Kidney (tissue), 14 donors: Measurements from ENCODE around the gene THRB. TPM values are rescaled to one million over a fixed set of nuclear protein-coding genes. Genes with fewer than 3 reads are reported as not detected.
"Not testable (repeated sequence)": the region's sequence is repeated elsewhere in the genome, so short reads cannot be mapped to it uniquely, and the experiment has no call there.

Experiments
- DNase-seq, 5 donors: peaks; one replicate each; pipeline ENCODE4 v3.0.0-alpha.2; 2013 to 2020
- FAIRE-seq: peaks from 2 replicates; lab custom pipeline; 2012; peaks lifted over from hg19 to GRCh38; lab: Jason Lieb, UNC
- H3K27ac ChIP-seq, 2 donors: one replicate each; pipeline ENCODE4 v1.7.0; 2013; ENCODE audit warnings: low read depth in 2 of 2, low read length in 2 of 2, inconsistent platforms in 1 of 2
- H3K27me3 ChIP-seq: one replicate; pipeline ENCODE4 v1.7.1; 2013; ENCODE audit warnings: low read length, inconsistent platforms; ENCODE audit not compliant: control insufficient read depth, insufficient read depth
- H3K36me3 ChIP-seq, 3 donors: one replicate each; pipeline versions ENCODE4 v1.7.0 to v1.7.1; 2013; ENCODE audit warnings: low read length in 3 of 3, control low read depth in 1 of 3, inconsistent platforms in 1 of 3; ENCODE audit not compliant: insufficient read depth in 3 of 3, control insufficient read depth in 2 of 3
- H3K4me1 ChIP-seq, 3 donors: one replicate each; pipeline versions ENCODE4 v1.7.0 to v1.7.1; 2013; ENCODE audit warnings: low read length in 3 of 3, inconsistent platforms in 1 of 3, low read depth in 1 of 3; ENCODE audit not compliant: control insufficient read depth in 2 of 3, insufficient read depth in 2 of 3
- H3K4me3 ChIP-seq, 3 donors: one replicate each; pipeline versions ENCODE4 v1.7.0 to v1.8.1; 2013; ENCODE audit warnings: low read length in 3 of 3, control low read depth in 1 of 3, inconsistent platforms in 1 of 3
- H3K9ac ChIP-seq, 3 donors: one replicate each; pipeline versions ENCODE4 v1.7.0 to v1.7.1; 2013; ENCODE audit warnings: low read length in 3 of 3, control low read depth in 1 of 3, inconsistent platforms in 1 of 3
- H3K9me3 ChIP-seq, 3 donors: one replicate each; pipeline versions ENCODE4 v1.7.0 to v1.7.1; 2013; ENCODE audit warnings: low read length in 3 of 3, control low read depth in 1 of 3, inconsistent platforms in 1 of 3; ENCODE audit not compliant: control insufficient read depth in 2 of 3, insufficient read depth in 1 of 3
- intact Hi-C: fragments of 100-400 bp; cut with DNase I; formaldehyde crosslinking; loops from one replicate; pipeline ENCODE4 v1.11.1; 2022
- polyA plus RNA-seq: library from polyadenylated mRNA; stranded (reverse); fragments of 350-450 nt; fragmentation: Illumina TruSeq; extraction: RNeasy Lipid Tissue Mini Kit (QIAGEN cat#74804); gene quantifications from one replicate; pipeline ENCODE4 v1.2.3, GENCODE V29; 2014; ENCODE audit warnings: low read depth, low replicate concordance; ENCODE audit not compliant: insufficient read depth
- total RNA-seq: library from RNA; stranded (reverse); fragmentation: NEBNext Ultra II Directional; extraction: Animal tissue kit (Norgen Biotek cat#: 25700); gene quantifications from one replicate; pipeline ENCODE4 v1.2.1, GENCODE V29; 2021
- TF ChIP-seq, protein P1 (sequence below): IDR thresholded peaks from 3 replicates; pipeline ENCODE4 v1.5.1; 2012; ENCODE audit warnings: mild to moderate bottlenecking, moderate library complexity, borderline replicate concordance; ENCODE audit not compliant: insufficient read depth; ENCODE audit errors: extremely low read depth
- donor health status: control.
- donor health status: control.
- donor health status: control.
- donor health status: control.
- donor health status: control.
- donor health status: DM: yes; HTN: yes; CAD: no.
- donor health status: Normal renal cell carcinoma (clear cell type).

The THRB gene
- total and polyA plus RNA-seq, 2 donors from 2014 or later = 4.5 to 17.2 TPM

DNA sequence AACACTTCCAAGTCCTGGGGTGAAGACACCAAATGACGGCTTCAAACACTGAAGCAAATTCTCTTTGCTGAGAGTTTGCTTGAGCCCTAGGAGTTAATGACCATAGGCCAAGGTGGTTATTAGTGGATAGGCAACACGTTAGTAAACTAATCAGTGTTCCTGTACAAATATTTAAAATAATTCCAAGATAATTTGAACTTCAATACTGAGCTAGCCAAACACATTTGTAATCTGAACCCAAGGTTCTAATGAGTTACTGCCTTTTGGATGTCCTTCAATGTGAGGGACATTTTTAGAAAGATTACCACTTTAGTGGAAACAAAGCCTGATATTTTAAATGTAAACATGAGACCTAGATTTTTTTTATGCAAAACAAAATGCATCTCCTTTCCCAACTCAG, 94.6 kb downstream of the THRB start:
- no peak overlapping the region for H3K27ac ChIP-seq
- no peaks in the 10 kb centered on the region for H3K27me3 ChIP-seq
- H3K9me3 ChIP-seq = no peaks in the 10 kb centered on the region
- intact Hi-C loops = no loop called here
- H3K9ac ChIP-seq = no peak overlapping the region
- H3K36me3 ChIP-seq = no peaks in the 10 kb centered on the region
- TF ChIP-seq, protein P1, sequence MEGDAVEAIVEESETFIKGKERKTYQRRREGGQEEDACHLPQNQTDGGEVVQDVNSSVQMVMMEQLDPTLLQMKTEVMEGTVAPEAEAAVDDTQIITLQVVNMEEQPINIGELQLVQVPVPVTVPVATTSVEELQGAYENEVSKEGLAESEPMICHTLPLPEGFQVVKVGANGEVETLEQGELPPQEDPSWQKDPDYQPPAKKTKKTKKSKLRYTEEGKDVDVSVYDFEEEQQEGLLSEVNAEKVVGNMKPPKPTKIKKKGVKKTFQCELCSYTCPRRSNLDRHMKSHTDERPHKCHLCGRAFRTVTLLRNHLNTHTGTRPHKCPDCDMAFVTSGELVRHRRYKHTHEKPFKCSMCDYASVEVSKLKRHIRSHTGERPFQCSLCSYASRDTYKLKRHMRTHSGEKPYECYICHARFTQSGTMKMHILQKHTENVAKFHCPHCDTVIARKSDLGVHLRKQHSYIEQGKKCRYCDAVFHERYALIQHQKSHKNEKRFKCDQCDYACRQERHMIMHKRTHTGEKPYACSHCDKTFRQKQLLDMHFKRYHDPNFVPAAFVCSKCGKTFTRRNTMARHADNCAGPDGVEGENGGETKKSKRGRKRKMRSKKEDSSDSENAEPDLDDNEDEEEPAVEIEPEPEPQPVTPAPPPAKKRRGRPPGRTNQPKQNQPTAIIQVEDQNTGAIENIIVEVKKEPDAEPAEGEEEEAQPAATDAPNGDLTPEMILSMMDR = no peak
- FAIRE-seq (no peak), DNase-seq (no peak)
- peaks cover 0 to 11% (median 0%) of the 10 kb centered on the region in 3 donors for H3K4me1 ChIP-seq
- H3K4me3 ChIP-seq = no peak overlapping the region

DNA sequence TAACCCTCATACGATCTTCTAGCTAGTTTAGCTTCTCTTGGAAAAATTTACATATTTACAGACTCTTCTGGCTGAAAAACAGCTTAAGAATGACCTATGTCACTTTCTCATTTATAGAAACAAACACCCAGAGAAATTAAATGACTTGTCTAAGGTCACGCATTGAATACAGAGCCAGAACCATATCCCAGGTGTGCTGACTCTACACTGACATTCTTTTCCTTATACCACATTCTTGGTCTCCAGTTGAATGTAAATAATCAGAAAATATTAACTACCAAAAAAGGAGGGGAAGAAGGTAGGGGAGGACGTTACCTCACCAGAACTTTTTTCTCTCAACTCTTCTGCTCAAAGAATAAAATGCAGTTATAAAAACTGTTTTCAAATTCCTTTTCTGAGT, 95.0 kb downstream of the THRB start:
- Histone ChIP-seq H3K27ac (no peak overlapping the region), H3K27me3 (no peaks in the 10 kb centered on the region), H3K9me3 (no peaks in the 10 kb centered on the region), H3K9ac (no peak overlapping the region), H3K36me3 (no peaks in the 10 kb centered on the region), H3K4me3 (no peak overlapping the region), H3K4me1 (peaks cover 0 to 11% (median 0%) of the 10 kb centered on the region in 3 donors)
- TF ChIP-seq, protein P1 = no peak
- FAIRE-seq = no peak
- no peak for DNase-seq
- intact Hi-C loops = no loop called here

DNA sequence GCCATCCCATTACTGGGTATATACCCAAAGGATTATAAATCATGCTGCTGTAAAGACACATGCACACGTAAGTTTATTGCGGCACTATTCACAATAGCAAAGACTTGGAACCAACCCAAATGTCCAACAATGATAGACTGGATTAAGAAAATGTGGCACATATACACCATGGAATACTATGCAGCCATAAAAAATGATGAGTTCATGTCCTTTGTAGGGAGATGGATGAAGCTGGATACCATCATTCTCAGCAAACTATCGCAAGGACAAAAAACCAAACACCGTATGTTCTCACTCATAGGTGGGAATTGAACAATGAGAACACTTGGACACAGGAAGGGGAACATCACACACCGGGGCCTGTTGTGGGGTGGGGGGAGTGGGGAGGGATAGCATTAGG, 95.9 kb downstream of the THRB start:
- H3K4me3 ChIP-seq, H3K36me3 ChIP-seq, H3K9ac ChIP-seq, intact Hi-C loops, H3K27me3 ChIP-seq, FAIRE-seq, H3K27ac ChIP-seq, DNase-seq, H3K9me3 ChIP-seq: not testable (repeated sequence)
- H3K4me1 ChIP-seq = peaks cover 0 to 11% (median 0%) of the 10 kb centered on the region in 3 donors

DNA sequence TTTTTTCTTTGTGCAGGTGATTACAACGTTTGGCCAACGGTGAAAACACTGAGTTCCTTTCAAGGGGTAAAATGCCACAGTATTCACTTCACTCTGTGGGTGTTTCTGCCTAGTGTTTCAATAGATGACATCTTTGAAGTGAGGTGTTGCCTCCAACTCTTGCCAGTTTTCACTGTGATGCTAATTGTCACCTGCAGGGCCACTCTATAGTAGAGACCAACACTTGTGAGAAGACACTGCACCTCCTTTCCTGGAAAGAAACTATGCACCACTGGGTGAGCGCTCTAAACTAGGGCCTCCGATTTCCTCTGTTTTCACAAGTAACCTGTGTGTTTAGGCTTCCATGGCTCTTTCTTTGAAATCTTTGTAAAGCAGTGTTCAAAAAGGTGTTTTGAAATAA, 98.3 kb downstream of the THRB start:
- no peak overlapping the region for H3K4me3 ChIP-seq
- H3K27me3 ChIP-seq = no peaks in the 10 kb centered on the region
- TF ChIP-seq, protein P1 = no peak
- H3K9ac ChIP-seq = no peak overlapping the region
- H3K36me3 ChIP-seq = no peaks in the 10 kb centered on the region
- DNase-seq (no peak), FAIRE-seq (no peak)
- H3K4me1 ChIP-seq = peaks cover 0 to 3% (median 3%) of the 10 kb centered on the region in 3 donors
- no peaks in the 10 kb centered on the region for H3K9me3 ChIP-seq
- intact Hi-C loops = no loop called here
- no peak overlapping the region for H3K27ac ChIP-seq
